Activated CD4-positive, alpha-beta T cell treated with anti-CD3 and anti-CD28 coated beads, Interleukin-2, amount 10 ng/mL, durations not matched to agents 7 days and 5 days (primary cell): ENCODE measurements around the gene DISC1. TPM values are rescaled to one million over a fixed set of nuclear protein-coding genes. Genes with fewer than 3 reads are reported as not detected.
"Not testable (repeated sequence)": the region's sequence is repeated elsewhere in the genome, so short reads cannot be mapped to it uniquely, and the experiment has no call there.

ENCODE experiments used
- CTCF ChIA-PET: fragments of 350-600 bp; sonication (Branson Sonifier 250); formaldehyde crosslinking; loops from one replicate; lab custom pipeline; 2021; ENCODE audit warnings: antibody characterized with exemption; lab: Charles Lee
- POLR2A ChIA-PET: fragments of 350-600 bp; sonication (Branson Sonifier 250); formaldehyde crosslinking; loops from one replicate; lab custom pipeline; 2021; ENCODE audit warnings: antibody characterized with exemption; lab: Charles Lee
- DNase-seq: peaks from one replicate; pipeline ENCODE4 v3.0.0-alpha.2; 2020
- H3K27ac Mint-ChIP-seq: one replicate; pipeline ENCODE4 v1.8.0; 2021; ENCODE audit warnings: mild to moderate bottlenecking, moderate library complexity, mixed read lengths
- H3K27me3 Mint-ChIP-seq: one replicate; pipeline ENCODE4 v1.8.0; 2021; ENCODE audit warnings: mixed read lengths
- H3K36me3 Mint-ChIP-seq: one replicate; pipeline ENCODE4 v1.8.0; 2021; ENCODE audit warnings: low read depth, mixed read lengths
- H3K4me1 Mint-ChIP-seq: one replicate; pipeline ENCODE4 v1.8.0; 2021; ENCODE audit warnings: mixed read lengths
- H3K4me3 Mint-ChIP-seq: one replicate; pipeline ENCODE4 v1.8.0; 2021; ENCODE audit warnings: mild to moderate bottlenecking, moderate library complexity, mixed read lengths
- H3K9me3 Mint-ChIP-seq: one replicate; pipeline ENCODE4 v1.8.0; 2021; ENCODE audit warnings: mixed read lengths
- total RNA-seq, 2 experiments: library from RNA; stranded (reverse); gene quantifications; one replicate each; pipeline ENCODE4 v1.2.3, GENCODE V29; 2021

DISC1 gene
- total RNA-seq, 2 experiments from 2014 or later = 13.3 to 17.0 TPM

GRCh38 chr1:231931846-231932454 is 305.4 kb downstream of the DISC1 start:
- Mint-ChIP-seq H3K9me3 (peaks cover 2% of the 10 kb centered on the region), H3K36me3 (peaks cover 2% of the 10 kb centered on the region), H3K27ac (no peak overlapping the region), H3K4me1 (peaks cover 7% of the 10 kb centered on the region), H3K4me3 (no peak overlapping the region), H3K27me3 (no peaks in the 10 kb centered on the region)
- ChIA-PET CTCF (interaction anchor here (1.0 to 1.2 kb wide), 2 partner anchors 29 to 43 kb away, joined by 3 to 4 read pairs; no protein-coding TSS in a partner anchor), POLR2A (no interaction called here)
- DNase-seq = peak; percentile 47

DNA sequence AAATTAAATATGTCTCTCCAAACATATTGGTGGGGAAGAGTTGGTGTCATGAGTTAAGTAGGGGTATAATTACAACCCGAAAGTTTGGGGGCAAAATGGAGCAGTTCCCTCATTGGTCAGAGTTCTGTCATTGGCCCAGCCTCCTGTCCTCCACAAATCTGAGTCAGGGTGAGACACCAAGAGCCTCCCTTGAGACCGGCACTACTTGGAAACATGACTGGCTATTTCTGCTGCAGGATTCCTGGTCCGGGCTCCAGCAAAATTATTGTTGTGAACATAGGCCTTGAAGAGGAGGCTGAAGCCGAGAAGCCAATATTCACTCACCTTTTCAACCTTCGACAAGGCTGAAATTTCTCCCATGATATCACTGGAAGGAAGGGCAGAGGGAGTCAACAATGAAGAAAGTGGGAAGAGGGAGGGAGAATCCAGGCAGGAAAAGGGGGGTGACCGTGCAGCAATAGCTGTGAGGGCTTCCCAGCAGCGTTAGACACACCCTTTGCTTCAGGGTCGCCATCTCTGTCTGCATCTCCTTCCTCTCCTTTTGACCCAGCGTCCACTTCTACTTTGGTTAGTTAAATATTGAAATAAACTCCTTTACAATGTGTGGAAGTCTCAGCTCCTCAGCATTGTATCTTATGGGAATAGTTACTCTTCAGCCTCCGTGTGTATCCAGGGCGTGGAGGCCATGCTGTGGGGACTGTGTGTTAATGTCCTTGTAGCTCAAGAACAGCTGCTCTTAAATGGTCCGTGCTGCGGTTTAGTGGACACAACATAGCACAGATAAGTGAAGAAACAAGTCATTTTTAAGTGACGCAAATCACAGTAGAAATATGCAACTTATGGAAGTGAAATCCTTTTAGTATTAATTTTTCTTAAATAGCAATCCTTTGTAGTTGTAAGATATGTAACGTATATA is 307.4 kb downstream of the DISC1 start:
- Mint-ChIP-seq H3K27ac (no peak overlapping the region), H3K4me3 (no peak overlapping the region), H3K27me3 (no peaks in the 10 kb centered on the region), H3K4me1 (peaks cover 7% of the 10 kb centered on the region), H3K9me3 (peaks cover 2% of the 10 kb centered on the region), H3K36me3 (peaks cover 2% of the 10 kb centered on the region)
- CTCF ChIA-PET = no interaction called here
- POLR2A ChIA-PET = no interaction called here
- DNase-seq = no peak

- POLR2A ChIA-PET = no interaction called here
- CTCF ChIA-PET = no interaction called here
Measured at GRCh38 chr1:231934797-231935196, 308.2 kb downstream of the DISC1 start.

DNA sequence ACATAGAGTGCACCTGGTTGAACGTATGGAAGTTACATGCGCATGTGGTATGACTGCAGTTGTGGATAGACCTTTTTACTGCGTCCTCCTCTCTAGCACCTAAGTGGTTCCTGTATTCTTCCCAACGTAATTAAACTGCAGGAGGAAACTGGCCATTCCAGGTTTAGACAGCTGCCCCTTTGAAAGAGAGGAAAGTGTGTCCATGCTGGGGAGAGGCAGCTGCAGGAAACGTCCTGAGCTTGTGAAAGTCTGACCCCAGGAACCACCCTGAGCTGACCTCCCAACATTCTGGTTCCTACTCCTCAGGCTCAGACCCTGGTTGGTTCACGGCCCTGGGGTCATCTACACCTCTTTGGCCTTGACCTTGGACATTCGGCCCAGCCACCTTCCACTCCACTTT is 309.3 kb downstream of the DISC1 start:
- Mint-ChIP-seq H3K9me3 (peaks cover 2% of the 10 kb centered on the region), H3K4me1 (no peaks in the 10 kb centered on the region), H3K4me3 (no peak overlapping the region), H3K27ac (no peak overlapping the region), H3K27me3 (no peaks in the 10 kb centered on the region), H3K36me3 (peaks cover 3% of the 10 kb centered on the region)
- ChIA-PET CTCF (no interaction called here), POLR2A (no interaction called here)
- no peak for DNase-seq

More at GRCh38 chr1:231934797-231935196, 308.2 kb downstream of the DISC1 start:
- no peak for DNase-seq
- peaks cover 7% of the 10 kb centered on the region for H3K4me1 Mint-ChIP-seq
- peaks cover 3% of the 10 kb centered on the region for H3K36me3 Mint-ChIP-seq
- no peak overlapping the region for H3K27ac Mint-ChIP-seq
- H3K9me3 Mint-ChIP-seq = peaks cover 2% of the 10 kb centered on the region
- H3K4me3 Mint-ChIP-seq = no peak overlapping the region
- H3K27me3 Mint-ChIP-seq = no peaks in the 10 kb centered on the region

DNA sequence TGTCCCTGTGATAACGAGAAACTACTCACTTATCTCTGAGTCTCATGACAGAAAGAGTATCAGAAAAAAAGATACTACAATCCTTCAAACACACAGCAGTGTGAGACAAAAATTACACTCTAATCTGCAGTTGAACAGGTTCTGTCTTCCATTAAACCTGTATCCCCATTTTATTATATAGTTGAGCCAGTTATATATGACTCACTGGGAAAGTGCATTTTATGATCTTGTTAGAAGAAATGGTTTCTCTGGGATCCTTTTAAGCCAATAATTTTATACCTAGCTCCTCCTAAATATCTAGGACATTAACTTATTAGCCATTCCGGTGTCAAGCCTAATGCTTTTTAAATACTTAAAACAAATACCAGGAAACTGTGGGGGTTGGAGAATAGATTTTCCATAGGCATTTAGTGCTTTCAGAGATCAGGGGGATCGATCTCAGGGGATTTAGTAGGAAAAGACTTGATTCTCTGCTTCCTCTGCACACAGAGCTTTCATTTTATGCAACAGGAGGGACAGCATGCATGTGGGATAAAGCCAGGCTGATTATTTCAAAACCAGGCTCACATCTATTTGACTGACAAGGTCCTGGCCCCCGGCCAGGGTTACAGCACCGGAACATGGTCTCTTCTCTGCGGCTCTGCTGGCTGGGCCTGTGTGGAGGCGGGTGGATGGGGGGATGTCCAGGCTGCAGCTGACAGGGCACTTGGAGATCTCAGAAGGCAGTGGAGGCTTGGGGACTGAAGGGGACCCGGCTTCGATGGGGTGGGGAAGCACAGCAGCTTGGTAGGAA is 310.6 kb downstream of the DISC1 start:
- H3K27me3 Mint-ChIP-seq = no peaks in the 10 kb centered on the region
- H3K4me1 Mint-ChIP-seq = no peaks in the 10 kb centered on the region
- ChIA-PET CTCF (interaction anchor here (0.6 kb wide), 1 partner anchor 217 kb away, joined by 3 read pairs; no protein-coding TSS in a partner anchor), POLR2A (no interaction called here)
- H3K27ac Mint-ChIP-seq = no peak overlapping the region
- DNase-seq = no peak
- H3K9me3 Mint-ChIP-seq = no peaks in the 10 kb centered on the region
- H3K4me3 Mint-ChIP-seq = no peak overlapping the region
- peaks cover 1% of the 10 kb centered on the region for H3K36me3 Mint-ChIP-seq

DNA sequence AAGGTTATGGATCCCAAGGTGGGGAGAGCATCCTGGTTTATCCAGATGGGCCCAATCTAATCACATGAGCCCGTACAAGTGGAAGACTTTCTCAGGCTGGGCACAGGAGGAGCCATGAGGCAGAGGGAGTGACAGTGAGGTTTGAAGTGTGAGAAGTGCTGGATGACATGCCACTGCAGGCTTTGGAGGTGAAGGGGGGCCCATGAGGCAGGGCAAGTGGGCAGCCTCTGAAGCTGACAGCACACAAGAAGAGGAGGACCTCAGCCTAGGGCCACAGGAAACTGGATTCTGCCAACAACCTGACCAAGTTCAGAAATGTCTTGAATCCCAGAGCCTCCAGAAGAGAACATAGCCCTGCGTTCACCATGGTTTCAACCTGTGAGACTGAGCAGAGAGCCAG is 311.6 kb downstream of the DISC1 start:
- no peak for DNase-seq
- H3K27me3 Mint-ChIP-seq = no peaks in the 10 kb centered on the region
- no peaks in the 10 kb centered on the region for H3K9me3 Mint-ChIP-seq
- H3K27ac Mint-ChIP-seq = no peak overlapping the region
- H3K4me1 Mint-ChIP-seq = no peaks in the 10 kb centered on the region
- CTCF ChIA-PET = no interaction called here
- H3K36me3 Mint-ChIP-seq = peaks cover 1% of the 10 kb centered on the region
- POLR2A ChIA-PET = no interaction called here
- no peak overlapping the region for H3K4me3 Mint-ChIP-seq

DNA sequence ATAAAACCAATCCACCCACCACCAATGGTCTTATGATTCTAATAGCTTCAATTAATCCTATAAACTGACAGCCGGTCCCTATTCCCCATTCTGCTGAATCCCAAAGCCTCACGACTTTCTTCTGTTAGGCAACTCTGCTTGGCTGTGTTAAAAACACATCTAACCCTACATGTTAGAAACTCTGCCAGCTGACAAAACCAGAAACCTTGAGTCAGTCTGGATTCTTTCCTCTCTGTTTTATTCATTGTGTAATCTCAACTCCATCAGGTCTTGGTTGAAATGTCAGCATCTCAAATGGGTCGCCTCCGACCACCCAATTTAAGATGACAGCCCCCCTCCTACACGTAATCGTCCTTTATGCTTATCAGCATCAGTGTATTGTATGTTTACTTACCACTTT is 312.1 kb downstream of the DISC1 start:
- Mint-ChIP-seq H3K4me3 (no peak overlapping the region), H3K27ac (no peak overlapping the region), H3K4me1 (no peaks in the 10 kb centered on the region), H3K36me3 (peaks cover 1% of the 10 kb centered on the region), H3K27me3 (no peaks in the 10 kb centered on the region), H3K9me3 (no peaks in the 10 kb centered on the region)
- DNase-seq = no peak
- ChIA-PET POLR2A (no interaction called here), CTCF (no interaction called here)

GRCh38 chr1:231939118-231939517 is 312.5 kb downstream of the DISC1 start:
- ChIA-PET POLR2A (no interaction called here), CTCF (no interaction called here)

DNA sequence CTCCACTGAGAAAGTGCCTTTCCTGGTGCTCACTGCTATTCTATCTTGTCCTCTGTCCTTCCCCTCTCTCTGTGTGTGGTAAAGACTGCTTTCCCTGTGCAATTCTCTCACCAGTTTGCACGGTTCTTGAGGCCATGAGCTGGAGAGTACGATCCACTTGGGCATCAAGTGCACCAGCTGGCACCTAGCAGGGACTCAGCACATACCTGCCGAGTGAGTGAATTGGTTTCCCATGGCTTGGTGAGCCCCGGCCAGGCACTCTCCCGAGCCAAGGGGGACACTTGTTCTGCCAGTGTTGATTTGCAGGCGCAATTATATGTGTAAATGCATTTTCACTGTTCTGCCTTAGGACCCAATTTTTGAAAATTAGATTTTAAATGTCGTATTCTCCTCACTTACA is 313.5 kb downstream of the DISC1 start:
- Mint-ChIP-seq H3K9me3 (peaks cover 2% of the 10 kb centered on the region), H3K27ac (no peak overlapping the region), H3K4me1 (no peaks in the 10 kb centered on the region), H3K36me3 (peaks cover 1% of the 10 kb centered on the region), H3K4me3 (no peak overlapping the region), H3K27me3 (no peaks in the 10 kb centered on the region)
- DNase-seq = no peak
- CTCF ChIA-PET = no interaction called here
- POLR2A ChIA-PET = no interaction called here

More at GRCh38 chr1:231939118-231939517, 312.5 kb downstream of the DISC1 start:
- Mint-ChIP-seq H3K9me3 (no peaks in the 10 kb centered on the region), H3K27me3 (no peaks in the 10 kb centered on the region), H3K4me1 (no peaks in the 10 kb centered on the region), H3K27ac (no peak overlapping the region), H3K36me3 (peaks cover 1% of the 10 kb centered on the region), H3K4me3 (no peak overlapping the region)
- DNase-seq = no peak

GRCh38 chr1:231940701-231941100 is 314.1 kb downstream of the DISC1 start:
- Mint-ChIP-seq H3K27ac (no peak overlapping the region), H3K4me1 (no peaks in the 10 kb centered on the region), H3K4me3 (no peak overlapping the region), H3K9me3 (peaks cover 2% of the 10 kb centered on the region), H3K36me3 (peaks cover 4% of the 10 kb centered on the region), H3K27me3 (no peaks in the 10 kb centered on the region)
- CTCF ChIA-PET = interaction anchor here (0.6 to 1.0 kb wide), 2 partner anchors 14 to 649 kb away, joined by 4 read pairs; no protein-coding TSS in a partner anchor
- POLR2A ChIA-PET = no interaction called here
- DNase-seq = no peak

- peaks cover 2% of the 10 kb centered on the region for H3K9me3 Mint-ChIP-seq
- H3K36me3 Mint-ChIP-seq = peaks cover 4% of the 10 kb centered on the region
- H3K27me3 Mint-ChIP-seq = no peaks in the 10 kb centered on the region
- ChIA-PET CTCF (no interaction called here), POLR2A (no interaction called here)
- no peak for DNase-seq
- no peak overlapping the region for H3K27ac Mint-ChIP-seq
- H3K4me1 Mint-ChIP-seq = no peaks in the 10 kb centered on the region
- no peak overlapping the region for H3K4me3 Mint-ChIP-seq
Measured at GRCh38 chr1:231943084-231943483, 316.5 kb downstream of the DISC1 start.

- H3K9me3 Mint-ChIP-seq, H3K36me3 Mint-ChIP-seq, POLR2A ChIA-PET, CTCF ChIA-PET, H3K4me1 Mint-ChIP-seq, H3K4me3 Mint-ChIP-seq, DNase-seq, H3K27ac Mint-ChIP-seq, H3K27me3 Mint-ChIP-seq: not testable (repeated sequence)
Measured at GRCh38 chr1:231948102-231948501, 321.5 kb downstream of the DISC1 start.
